Loucy (cell line): ENCODE measurements around the gene LYVE1.

Experiments
- H2AFZ ChIP-seq: fragments of 200-600 bp; sonication (generic); 2 replicates; pipeline ENCODE4 v1.6.0; 2016; ENCODE audit warnings: antibody characterized with exemption, mild to moderate bottlenecking, low read length, moderate library complexity
- H3F3A ChIP-seq: fragments of 200-600 bp; 2 replicates; pipeline ENCODE4 v1.6.0; 2016; ENCODE audit warnings: antibody characterized with exemption, low read depth, mild to moderate bottlenecking
- H3K27me3 ChIP-seq: fragments of 200-600 bp; sonication (generic); 2 replicates; pipeline ENCODE4 v1.6.1; 2014; ENCODE audit warnings: low read length, mild to moderate bottlenecking; ENCODE audit not compliant: insufficient read depth, poor library complexity, severe bottlenecking
- H3K36me3 ChIP-seq: fragments of 200-600 bp; sonication (generic); 2 replicates; pipeline ENCODE4 v1.6.1; 2016; ENCODE audit warnings: low read length; ENCODE audit not compliant: insufficient read depth
- H3K4me1 ChIP-seq: fragments of 200-600 bp; sonication (generic); 2 replicates; pipeline ENCODE4 v1.5.1; 2014; ENCODE audit warnings: low read length, mild to moderate bottlenecking; ENCODE audit not compliant: insufficient read depth, poor library complexity, severe bottlenecking
- H3K4me2 ChIP-seq: fragments of 200-600 bp; sonication (generic); 2 replicates; pipeline ENCODE4 v1.6.0; 2014; ENCODE audit warnings: antibody characterized with exemption, low read length, low read depth, mild to moderate bottlenecking; ENCODE audit not compliant: poor library complexity, severe bottlenecking
- H3K4me3 ChIP-seq: fragments of 200-600 bp; sonication (generic); 2 replicates; pipeline ENCODE4 v1.5.1; 2014; ENCODE audit warnings: low read length, mild to moderate bottlenecking, mixed read lengths; ENCODE audit not compliant: poor library complexity, severe bottlenecking
- H3K79me2 ChIP-seq: fragments of 200-600 bp; sonication (generic); 2 replicates; pipeline ENCODE4 v1.6.1; 2014; ENCODE audit warnings: low read length; ENCODE audit not compliant: insufficient read depth
- H3K9ac ChIP-seq: fragments of 200-600 bp; sonication (generic); 2 replicates; pipeline ENCODE4 v1.6.0; 2014; ENCODE audit warnings: mild to moderate bottlenecking, low read depth, low read length, moderate library complexity; ENCODE audit not compliant: poor library complexity, severe bottlenecking
- H3K9me2 ChIP-seq: fragments of 200-600 bp; sonication (generic); replicated peaks from 2 replicates; pipeline ENCODE4 v1.6.1; 2016; ENCODE audit warnings: low read depth, low read length, mixed read lengths
- H3K9me3 ChIP-seq: fragments of 200-600 bp; sonication (generic); 2 replicates; pipeline ENCODE4 v1.6.1; 2014; ENCODE audit warnings: mild to moderate bottlenecking, antibody characterized with exemption, low read length, low read depth; ENCODE audit not compliant: insufficient read depth
- H4K20me1 ChIP-seq: fragments of 200-600 bp; sonication (generic); 2 replicates; pipeline ENCODE4 v1.6.0; 2014; ENCODE audit warnings: antibody characterized with exemption, low read length, mild to moderate bottlenecking; ENCODE audit not compliant: insufficient read depth, poor library complexity, severe bottlenecking
- EZH2phosphoT487 ChIP-seq: fragments of 200-600 bp; IDR thresholded peaks from 2 replicates; pipeline ENCODE4 v1.6.1; 2018; ENCODE audit warnings: antibody characterized with exemption, mild to moderate bottlenecking, moderate library complexity, borderline replicate concordance
- TF ChIP-seq, protein P1 (sequence below): fragments of 200-600 bp; sonication (generic); conservative IDR thresholded peaks from 2 replicates; pipeline ENCODE4 v1.5.1; 2014; ENCODE audit warnings: mild to moderate bottlenecking, antibody characterized with exemption, low read length

Gene LYVE1

DNA sequence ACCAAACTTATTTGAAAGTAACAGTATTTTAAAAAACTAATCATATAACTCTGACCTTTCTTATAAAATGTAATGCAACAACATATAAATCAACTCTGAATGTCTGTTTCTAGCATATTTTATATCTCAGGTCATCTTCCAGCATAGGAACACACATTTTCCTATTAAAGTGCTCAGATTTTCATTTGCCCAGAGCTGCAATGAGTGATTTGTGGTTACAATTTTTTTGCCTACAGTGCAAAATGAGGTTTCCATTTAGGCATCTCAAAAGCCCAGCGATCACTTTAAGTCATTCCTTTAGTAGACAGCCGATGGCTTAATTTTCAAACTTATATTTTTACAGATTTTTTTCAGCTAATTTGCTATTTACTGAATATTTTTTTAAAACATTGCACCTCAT is 1.0 kb downstream of the LYVE1 start:
- Histone ChIP-seq H3K4me3 (no peak overlapping the region), H2AFZ (no peak overlapping the region), H3K4me1 (no peaks in the 10 kb centered on the region), H3K9me3 (no peaks in the 10 kb centered on the region), H3K36me3 (no peaks in the 10 kb centered on the region), H3F3A (no peaks in the 10 kb centered on the region), H3K9me2 (no peaks in the 10 kb centered on the region), H3K4me2 (no peak overlapping the region), H3K79me2 (no peaks in the 10 kb centered on the region), H3K27me3 (no peaks in the 10 kb centered on the region), H4K20me1 (no peaks in the 10 kb centered on the region), H3K9ac (no peak overlapping the region)
- TF ChIP-seq, protein P1, sequence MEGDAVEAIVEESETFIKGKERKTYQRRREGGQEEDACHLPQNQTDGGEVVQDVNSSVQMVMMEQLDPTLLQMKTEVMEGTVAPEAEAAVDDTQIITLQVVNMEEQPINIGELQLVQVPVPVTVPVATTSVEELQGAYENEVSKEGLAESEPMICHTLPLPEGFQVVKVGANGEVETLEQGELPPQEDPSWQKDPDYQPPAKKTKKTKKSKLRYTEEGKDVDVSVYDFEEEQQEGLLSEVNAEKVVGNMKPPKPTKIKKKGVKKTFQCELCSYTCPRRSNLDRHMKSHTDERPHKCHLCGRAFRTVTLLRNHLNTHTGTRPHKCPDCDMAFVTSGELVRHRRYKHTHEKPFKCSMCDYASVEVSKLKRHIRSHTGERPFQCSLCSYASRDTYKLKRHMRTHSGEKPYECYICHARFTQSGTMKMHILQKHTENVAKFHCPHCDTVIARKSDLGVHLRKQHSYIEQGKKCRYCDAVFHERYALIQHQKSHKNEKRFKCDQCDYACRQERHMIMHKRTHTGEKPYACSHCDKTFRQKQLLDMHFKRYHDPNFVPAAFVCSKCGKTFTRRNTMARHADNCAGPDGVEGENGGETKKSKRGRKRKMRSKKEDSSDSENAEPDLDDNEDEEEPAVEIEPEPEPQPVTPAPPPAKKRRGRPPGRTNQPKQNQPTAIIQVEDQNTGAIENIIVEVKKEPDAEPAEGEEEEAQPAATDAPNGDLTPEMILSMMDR: no peak
- TF ChIP-seq EZH2phosphoT487: no peak

DNA sequence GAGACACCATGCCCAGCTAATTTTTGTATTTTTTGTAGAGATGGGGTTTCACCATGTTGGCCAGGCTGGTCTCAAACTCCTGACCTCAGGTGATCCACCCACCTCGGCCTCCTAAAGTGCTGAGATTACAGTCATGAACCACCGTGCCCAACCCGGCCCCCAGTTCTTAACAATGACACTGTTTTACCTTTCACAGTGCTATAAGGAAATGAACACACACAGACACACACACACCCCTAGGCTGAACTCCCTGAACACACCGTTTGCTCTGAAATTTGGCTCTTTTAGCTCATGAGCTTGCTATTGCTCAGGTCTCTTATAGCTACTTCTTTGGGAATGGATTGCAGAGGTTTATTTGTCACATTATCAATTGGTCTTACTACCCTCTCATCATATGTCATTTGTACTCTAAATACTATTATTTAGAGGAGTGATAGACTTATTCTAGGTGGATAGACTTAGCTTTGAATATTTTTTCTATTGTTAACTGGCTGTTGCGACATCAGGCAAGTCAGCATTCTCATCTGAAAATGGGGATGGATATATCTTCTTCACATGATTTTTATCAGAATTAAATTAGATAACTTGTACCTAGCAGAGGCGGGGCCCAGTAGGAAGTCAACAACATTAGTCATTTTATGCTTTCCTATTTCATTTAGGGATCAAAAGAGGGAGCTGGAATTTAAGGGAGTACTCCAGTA is 2.1 kb downstream of the LYVE1 start:
- Histone ChIP-seq H3K27me3 (no peaks in the 10 kb centered on the region), H3K4me3 (no peak overlapping the region), H3K4me2 (no peak overlapping the region), H3K36me3 (no peaks in the 10 kb centered on the region), H2AFZ (no peak overlapping the region), H3F3A (no peaks in the 10 kb centered on the region), H3K79me2 (no peaks in the 10 kb centered on the region), H3K9ac (no peak overlapping the region), H3K9me2 (no peaks in the 10 kb centered on the region), H4K20me1 (no peaks in the 10 kb centered on the region), H3K4me1 (peaks cover 4% of the 10 kb centered on the region), H3K9me3 (no peaks in the 10 kb centered on the region)
- TF ChIP-seq EZH2phosphoT487: no peak
- TF ChIP-seq, protein P1: no peak

DNA sequence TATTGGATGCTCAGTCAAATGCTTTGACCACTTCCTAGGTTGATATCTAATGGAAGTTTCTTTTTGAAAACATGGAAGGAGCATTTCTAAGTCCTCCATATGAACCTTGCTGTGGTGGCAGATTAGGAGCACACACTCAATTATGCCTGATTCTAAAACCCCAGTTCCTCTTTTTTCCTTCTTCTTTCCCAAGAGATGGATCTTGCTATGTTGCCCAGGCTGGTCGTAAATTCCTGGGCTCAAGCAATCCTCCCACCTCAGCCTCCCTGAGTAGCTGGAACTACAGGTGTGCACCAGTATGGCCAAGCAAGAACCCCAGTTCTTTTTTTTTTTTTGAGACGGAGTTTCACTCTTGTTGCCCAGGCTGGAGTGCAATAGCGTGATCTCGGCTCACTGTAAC is 3.0 kb downstream of the LYVE1 start:
- TF ChIP-seq, protein P1: no peak
- TF ChIP-seq EZH2phosphoT487: no peak
- H2AFZ ChIP-seq: no peak overlapping the region

More for the DNA sequence above, 3.0 kb downstream of the LYVE1 start:
- Histone ChIP-seq H3K4me2 (no peak overlapping the region), H3K9me3 (no peaks in the 10 kb centered on the region), H3K27me3 (no peaks in the 10 kb centered on the region), H3K9me2 (no peaks in the 10 kb centered on the region), H3K9ac (no peak overlapping the region), H3K4me1 (peaks cover 4% of the 10 kb centered on the region), H4K20me1 (no peaks in the 10 kb centered on the region), H3K36me3 (no peaks in the 10 kb centered on the region), H3K4me3 (no peak overlapping the region), H3F3A (no peaks in the 10 kb centered on the region), H3K79me2 (no peaks in the 10 kb centered on the region)
